GM20431 (cell line): ENCODE results near the gene CPEB2.

Experiments
- in situ Hi-C: fragments of 300-500 bp; cut with MseI, MboI; formaldehyde crosslinking; loops from one replicate; pipeline ENCODE4 v1.15.0; 2020; ENCODE audit warnings: low sequenced_read_pairs; ENCODE audit not compliant: unreplicated experiment

The CPEB2 gene

GRCh38 chr4:15001869-15002658 lies at the start of gene CPEB2:
Gene CPEB2, plus strand, starts transcription at chr4:15002481. Its CDS starts 193 bp downstream, at chr4:15002674.
- in situ Hi-C loops: no loop called here

GRCh38 chr4:14958436-14958835 lies 43.8 kb upstream of the CPEB2 start:
- in situ Hi-C loops: no loop called here

- in situ Hi-C loops: no loop called here
Observed at GRCh38 chr4:14961292-14961691, 41.0 kb upstream of the CPEB2 start.

- in situ Hi-C loops: no loop called here
Observed at GRCh38 chr4:14965071-14965470, 37.2 kb upstream of the CPEB2 start.

- in situ Hi-C loops: no loop called here
Observed at GRCh38 chr4:14967982-14968381, 34.3 kb upstream of the CPEB2 start.

GRCh38 chr4:14977830-14978229 lies 24.5 kb upstream of the CPEB2 start:
- in situ Hi-C loops: no loop called here

- in situ Hi-C loops: no loop called here
Observed at GRCh38 chr4:14984448-14984847, 17.8 kb upstream of the CPEB2 start.

- in situ Hi-C loops: no loop called here
Observed at GRCh38 chr4:14985161-14985560, 17.1 kb upstream of the CPEB2 start.

GRCh38 chr4:14985843-14986242 lies 16.4 kb upstream of the CPEB2 start:
- in situ Hi-C loops: no loop called here

GRCh38 chr4:14987054-14987453 lies 15.2 kb upstream of the CPEB2 start:
- in situ Hi-C loops: no loop called here

- in situ Hi-C loops: no loop called here
Observed at GRCh38 chr4:14990484-14990883, 11.8 kb upstream of the CPEB2 start.

GRCh38 chr4:14994242-14994641 lies 8.0 kb upstream of the CPEB2 start:
- in situ Hi-C loops: no loop called here

- in situ Hi-C loops: no loop called here
Observed at GRCh38 chr4:15001248-15001868, 923 bp upstream of the CPEB2 start.

GRCh38 chr4:15002659-15003400 lies 549 bp downstream of the CPEB2 start:
- in situ Hi-C loops: no loop called here

- in situ Hi-C loops: no loop called here
Observed at GRCh38 chr4:15003401-15003890, 1.2 kb downstream of the CPEB2 start.

- in situ Hi-C loops: no loop called here
Observed at GRCh38 chr4:15003891-15004738, 1.8 kb downstream of the CPEB2 start.

GRCh38 chr4:15004739-15005301 lies 2.5 kb downstream of the CPEB2 start:
- in situ Hi-C loops: no loop called here

GRCh38 chr4:15005474-15006115 lies 3.3 kb downstream of the CPEB2 start:
- in situ Hi-C loops: no loop called here

- in situ Hi-C loops: no loop called here
Observed at GRCh38 chr4:15006416-15007024, 4.2 kb downstream of the CPEB2 start.
